CD8-positive, alpha-beta memory T cell (primary cell): ENCODE measurements around the gene GON7. TPM values are rescaled to one million over a fixed set of nuclear protein-coding genes. Genes with fewer than 3 reads are reported as not detected.
A peak's percentile ranks its signal among the peaks of the same experiment; 100 is the strongest.
"Not testable (repeated sequence)": the region's sequence is repeated elsewhere in the genome, so short reads cannot be mapped to it uniquely, and the experiment has no call there.

Experiments
- CTCF ChIA-PET: fragments of 350-600 bp; sonication (Branson Sonifier 250); formaldehyde crosslinking; loops from one replicate; lab custom pipeline; 2021; ENCODE audit warnings: antibody characterized with exemption; lab: Charles Lee
- POLR2A ChIA-PET: fragments of 350-600 bp; sonication (Branson Sonifier 250); formaldehyde crosslinking; loops from one replicate; lab custom pipeline; 2021; ENCODE audit warnings: antibody characterized with exemption; lab: Charles Lee
- DNase-seq, 5 donors: peaks; one replicate each; pipeline versions ENCODE4 v3.0.0 to v3.0.0-alpha.2; 2020 to 2022; ENCODE audit warnings: mixed read lengths in 1 of 5
- H3K27ac ChIP-seq: one replicate; pipeline ENCODE4 v1.7.0; 2013; ENCODE audit warnings: low read depth, mild to moderate bottlenecking, low read length, moderate library complexity
- H3K27me3 ChIP-seq: 2 replicates; pipeline ENCODE4 v1.7.0; 2013; ENCODE audit warnings: low read length, mild to moderate bottlenecking; ENCODE audit not compliant: insufficient read depth, poor library complexity, severe bottlenecking
- H3K36me3 ChIP-seq: 2 replicates; pipeline ENCODE4 v1.7.0; 2013; ENCODE audit warnings: mild to moderate bottlenecking, low read length, moderate library complexity; ENCODE audit not compliant: insufficient read depth
- H3K4me1 ChIP-seq: 2 replicates; pipeline ENCODE4 v1.7.0; 2013; ENCODE audit warnings: mild to moderate bottlenecking, low read length, moderate library complexity; ENCODE audit not compliant: insufficient read depth
- H3K4me3 ChIP-seq: 2 replicates; pipeline ENCODE4 v1.7.0; 2013; ENCODE audit warnings: mild to moderate bottlenecking, low read length
- H3K9me3 ChIP-seq: 2 replicates; pipeline ENCODE4 v1.7.0; 2013; ENCODE audit warnings: mild to moderate bottlenecking, low read length
- H3K27ac Mint-ChIP-seq, 8 donors: one replicate each; pipeline ENCODE4 v1.8.0; 2020 to 2021; ENCODE audit warnings: mixed read lengths in 8 of 8, mild to moderate bottlenecking in 6 of 8, inconsistent platforms in 3 of 8, moderate library complexity in 3 of 8
- H3K27me3 Mint-ChIP-seq, 2 donors: one replicate each; pipeline ENCODE4 v1.8.0; 2020 to 2021; ENCODE audit warnings: mixed read lengths in 2 of 2, mild to moderate bottlenecking in 1 of 2, moderate library complexity in 1 of 2
- H3K36me3 Mint-ChIP-seq, 3 donors: one replicate each; pipeline ENCODE4 v1.8.0; 2020 to 2021; ENCODE audit warnings: mixed read lengths in 3 of 3, inconsistent platforms in 1 of 3, mild to moderate bottlenecking in 1 of 3
- H3K4me1 Mint-ChIP-seq, 3 donors: one replicate each; pipeline ENCODE4 v1.8.0; 2020 to 2021; ENCODE audit warnings: mixed read lengths in 3 of 3, inconsistent platforms in 1 of 3, mild to moderate bottlenecking in 1 of 3
- H3K4me3 Mint-ChIP-seq, 7 donors: one replicate each; pipeline ENCODE4 v1.8.0; 2020 to 2021; ENCODE audit warnings: mixed read lengths in 7 of 7, mild to moderate bottlenecking in 6 of 7, moderate library complexity in 4 of 7, inconsistent platforms in 2 of 7
- H3K9me3 Mint-ChIP-seq, 5 donors: one replicate each; pipeline ENCODE4 v1.8.0; 2020 to 2022; ENCODE audit warnings: mixed read lengths in 5 of 5, mild to moderate bottlenecking in 3 of 5, moderate library complexity in 2 of 5, inconsistent platforms in 1 of 5
- polyA plus RNA-seq: library from polyadenylated mRNA; unstranded; fragments of 300-500 nt; fragmentation: Illumina TruSeq; gene quantifications from one replicate; pipeline ENCODE4 v1.2.3, GENCODE V29; 2021
- total RNA-seq, 2 experiments: library from RNA; stranded (reverse); gene quantifications; one replicate each; pipeline ENCODE4 v1.2.3, GENCODE V29; 2021

Gene GON7
- total and polyA plus RNA-seq, 3 experiments from 2014 or later = 19.7 to 24.2 (median 19.8) TPM

DNA sequence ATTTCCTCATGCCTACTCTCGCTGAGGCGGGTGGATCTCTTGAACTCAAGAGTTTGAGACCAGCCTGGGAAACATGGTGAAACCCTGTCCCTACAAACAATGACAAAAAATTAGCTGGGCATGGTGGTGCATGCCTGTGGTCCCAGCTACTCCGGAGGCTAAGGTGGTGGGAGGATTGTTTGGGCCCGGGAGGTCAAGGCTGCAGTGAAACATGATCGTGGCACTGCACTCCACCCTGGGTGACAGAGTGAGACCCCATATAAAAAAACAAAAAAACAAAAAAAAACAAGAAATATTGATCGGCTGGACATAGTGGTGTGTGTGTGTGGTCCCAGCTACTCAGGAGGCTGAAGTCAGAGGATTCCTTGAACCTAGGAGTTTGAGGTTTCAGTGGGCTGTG is 31.4 kb downstream of the GON7 start:
- Mint-ChIP-seq H3K27ac (no peak overlapping the region), H3K27me3 (peaks cover 0 to 1% of the 10 kb centered on the region in 2 donors), H3K4me1 (peaks cover 0 to 4% (median 3%) of the 10 kb centered on the region in 3 donors), H3K4me3 (no peak overlapping the region), H3K36me3 (no peaks in the 10 kb centered on the region), H3K9me3 (no peaks in the 10 kb centered on the region)
- no peak for DNase-seq
- no peaks in the 10 kb centered on the region for H3K9me3 ChIP-seq
- H3K27me3 ChIP-seq = no peaks in the 10 kb centered on the region
- H3K36me3 ChIP-seq = no peaks in the 10 kb centered on the region
- no peak overlapping the region for H3K27ac ChIP-seq
- CTCF ChIA-PET = interaction anchor here (1.3 to 1.5 kb wide), 2 partner anchors 9 to 60 kb away, joined by 3 to 7 read pairs; partner anchors contain the start of genes LYSET and MOAP1
- POLR2A ChIA-PET = no interaction called here
- H3K4me1 ChIP-seq = no peaks in the 10 kb centered on the region
- H3K4me3 ChIP-seq = no peak overlapping the region

GRCh38 chr14:93174731-93175130 is 32.1 kb downstream of the GON7 start:
- POLR2A ChIA-PET = not testable (repeated sequence)

DNA sequence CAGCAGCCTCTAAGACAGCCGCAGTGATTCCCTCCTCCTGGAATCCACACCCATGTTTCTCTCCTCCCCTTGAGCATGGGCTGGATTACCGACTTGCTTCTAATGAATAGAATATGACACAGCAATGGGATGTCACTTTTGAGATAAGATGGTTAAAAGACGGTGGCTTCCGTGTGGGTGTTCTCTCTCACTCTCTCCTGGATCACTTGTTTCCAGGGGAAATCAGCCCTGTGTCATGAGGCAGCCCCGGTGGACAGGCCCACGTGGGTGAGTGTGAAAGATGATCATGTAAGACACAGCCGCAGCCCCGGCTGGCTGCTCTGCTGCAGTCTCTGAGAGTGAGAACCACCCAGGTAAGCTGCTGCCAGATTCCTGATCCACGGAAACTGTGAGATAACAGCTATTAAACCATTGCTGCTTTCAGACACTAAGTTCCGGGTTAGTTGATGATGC is 32.9 kb downstream of the GON7 start:
- no peak overlapping the region for H3K27ac Mint-ChIP-seq
- Histone ChIP-seq H3K4me1 (no peaks in the 10 kb centered on the region), H3K36me3 (no peaks in the 10 kb centered on the region), H3K4me3 (no peak overlapping the region), H3K27ac (no peak overlapping the region), H3K27me3 (no peaks in the 10 kb centered on the region), H3K9me3 (no peaks in the 10 kb centered on the region)
- no peak overlapping the region for H3K4me3 Mint-ChIP-seq
- peaks cover 0 to 4% (median 3%) of the 10 kb centered on the region in 3 donors for H3K4me1 Mint-ChIP-seq
- CTCF ChIA-PET = interaction anchor here (0.8 to 1.0 kb wide), 2 partner anchors 59 to 60 kb away, joined by 3 read pairs; no protein-coding TSS in a partner anchor
- peaks cover 0 to 1% of the 10 kb centered on the region in 2 donors for H3K27me3 Mint-ChIP-seq
- no peak for DNase-seq
- no peaks in the 10 kb centered on the region for H3K36me3 Mint-ChIP-seq
- H3K9me3 Mint-ChIP-seq = no peaks in the 10 kb centered on the region
- POLR2A ChIA-PET = no interaction called here

More at GRCh38 chr14:93174731-93175130, 32.1 kb downstream of the GON7 start:
- H3K27me3 ChIP-seq, H3K9me3 Mint-ChIP-seq, H3K27ac ChIP-seq, H3K36me3 ChIP-seq, H3K4me1 ChIP-seq, H3K9me3 ChIP-seq, H3K27ac Mint-ChIP-seq, H3K36me3 Mint-ChIP-seq, H3K4me3 Mint-ChIP-seq, H3K4me1 Mint-ChIP-seq, H3K4me3 ChIP-seq, DNase-seq, H3K27me3 Mint-ChIP-seq: not testable (repeated sequence)
- CTCF ChIA-PET = interaction anchor here (0.8 to 1.0 kb wide), 2 partner anchors 60 to 61 kb away, joined by 3 read pairs; no protein-coding TSS in a partner anchor

DNA sequence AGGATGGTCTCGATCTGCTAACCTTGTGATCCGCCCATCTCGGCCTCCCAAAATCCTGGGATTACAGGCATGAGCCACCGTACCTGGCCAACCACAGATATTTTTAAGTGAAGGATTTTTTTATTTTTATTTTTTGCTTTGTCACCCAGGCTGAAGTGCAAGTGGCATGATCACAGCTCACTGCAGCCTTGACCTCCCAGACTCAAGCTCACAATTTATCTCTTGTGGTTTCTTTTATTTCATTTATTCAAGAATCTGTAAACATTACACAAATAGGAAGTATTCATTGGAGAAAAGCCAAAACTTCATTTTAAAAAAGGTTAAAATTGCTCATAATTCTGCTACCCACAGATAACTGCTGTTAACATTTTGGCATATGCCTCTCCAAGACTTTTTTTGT is 35.5 kb downstream of the GON7 start:
- Histone ChIP-seq H3K4me3 (no peak overlapping the region), H3K4me1 (no peaks in the 10 kb centered on the region), H3K9me3 (no peaks in the 10 kb centered on the region), H3K36me3 (no peaks in the 10 kb centered on the region), H3K27ac (no peak overlapping the region), H3K27me3 (no peaks in the 10 kb centered on the region)
- Mint-ChIP-seq H3K9me3 (no peaks in the 10 kb centered on the region), H3K4me3 (no peak overlapping the region), H3K27ac (peak overlapping the region in 1 of 8 donors; percentile 38), H3K36me3 (no peaks in the 10 kb centered on the region), H3K27me3 (peaks cover 0 to 1% of the 10 kb centered on the region in 2 donors), H3K4me1 (no peaks in the 10 kb centered on the region)
- no peak for DNase-seq
- POLR2A ChIA-PET = no interaction called here
- CTCF ChIA-PET = no interaction called here

GRCh38 chr14:93170141-93170540 is 36.7 kb downstream of the GON7 start:
- H3K4me3 Mint-ChIP-seq, H3K4me3 ChIP-seq, H3K4me1 Mint-ChIP-seq, H3K27me3 ChIP-seq, H3K9me3 Mint-ChIP-seq, CTCF ChIA-PET, DNase-seq, H3K9me3 ChIP-seq, H3K36me3 ChIP-seq, H3K36me3 Mint-ChIP-seq, H3K27ac ChIP-seq, POLR2A ChIA-PET, H3K27ac Mint-ChIP-seq, H3K27me3 Mint-ChIP-seq, H3K4me1 ChIP-seq: not testable (repeated sequence)

- H3K9me3 ChIP-seq, H3K4me3 ChIP-seq, CTCF ChIA-PET, H3K27me3 ChIP-seq, H3K4me1 ChIP-seq, H3K4me3 Mint-ChIP-seq, H3K36me3 ChIP-seq, DNase-seq, H3K27ac Mint-ChIP-seq, H3K4me1 Mint-ChIP-seq, H3K36me3 Mint-ChIP-seq, H3K9me3 Mint-ChIP-seq, POLR2A ChIA-PET, H3K27me3 Mint-ChIP-seq, H3K27ac ChIP-seq: not testable (repeated sequence)
Observed at GRCh38 chr14:93169619-93170018, 37.2 kb downstream of the GON7 start.

DNA sequence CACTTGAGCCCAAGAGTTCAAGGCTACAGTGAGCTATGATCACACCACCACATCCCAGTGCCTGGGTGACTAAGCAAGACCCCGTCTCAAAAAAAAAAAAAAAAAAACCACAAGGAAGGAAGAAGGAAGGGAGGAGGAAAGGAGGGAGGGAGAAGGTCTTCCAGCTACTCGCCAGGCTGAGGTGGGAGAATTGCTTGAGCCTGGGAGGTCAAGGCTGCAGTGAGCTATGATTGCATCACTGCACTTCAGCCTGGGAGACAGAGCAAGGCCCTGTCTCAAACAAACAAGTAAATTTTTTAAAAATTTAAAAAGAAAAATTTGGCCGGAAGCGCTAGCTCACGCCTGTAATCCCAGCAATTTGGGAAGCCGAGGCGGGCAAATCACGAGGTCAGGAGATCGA is 38.3 kb downstream of the GON7 start:
- not testable (repeated sequence) for H3K4me1 Mint-ChIP-seq, H3K4me3 Mint-ChIP-seq, H3K36me3 ChIP-seq, H3K4me3 ChIP-seq, H3K27me3 Mint-ChIP-seq, H3K27ac ChIP-seq, DNase-seq, H3K36me3 Mint-ChIP-seq, H3K9me3 Mint-ChIP-seq, H3K9me3 ChIP-seq, H3K27ac Mint-ChIP-seq, H3K27me3 ChIP-seq, H3K4me1 ChIP-seq
- CTCF ChIA-PET = interaction anchor here (0.7 kb wide), 1 partner anchor 36 kb away, joined by 6 read pairs; no protein-coding TSS in a partner anchor
- POLR2A ChIA-PET = interaction anchor here (1.2 kb wide), 1 partner anchor 16 kb away, joined by 3 read pairs; the partner anchor contains the start of genes LYSET and MOAP1

GRCh38 chr14:93165271-93166265 is 41.3 kb downstream of the GON7 start:
- POLR2A ChIA-PET, DNase-seq: not testable (repeated sequence)

More at GRCh38 chr14:93165271-93166265, 41.3 kb downstream of the GON7 start:
- peak overlapping the region in 1 of 8 donors; percentile 58 for H3K27ac Mint-ChIP-seq
- H3K27ac ChIP-seq, H3K4me1 ChIP-seq, H3K4me1 Mint-ChIP-seq, H3K27me3 Mint-ChIP-seq, H3K9me3 Mint-ChIP-seq, CTCF ChIA-PET, H3K27me3 ChIP-seq, H3K36me3 ChIP-seq, H3K4me3 ChIP-seq, H3K9me3 ChIP-seq, H3K36me3 Mint-ChIP-seq: not testable (repeated sequence)
- H3K4me3 Mint-ChIP-seq = peak overlapping the region in 1 of 7 donors; percentile 52
